ENCODE measurements around the gene FRYL. TPM values are rescaled to one million over a fixed set of nuclear protein-coding genes. Genes with fewer than 3 reads are reported as not detected.
"Not testable (repeated sequence)": the region's sequence is repeated elsewhere in the genome, so short reads cannot be mapped to it uniquely, and the experiment has no call there.

The FRYL gene
- total RNA-seq, 1 donor from 2014 or later, result 190 TPM

DNA sequence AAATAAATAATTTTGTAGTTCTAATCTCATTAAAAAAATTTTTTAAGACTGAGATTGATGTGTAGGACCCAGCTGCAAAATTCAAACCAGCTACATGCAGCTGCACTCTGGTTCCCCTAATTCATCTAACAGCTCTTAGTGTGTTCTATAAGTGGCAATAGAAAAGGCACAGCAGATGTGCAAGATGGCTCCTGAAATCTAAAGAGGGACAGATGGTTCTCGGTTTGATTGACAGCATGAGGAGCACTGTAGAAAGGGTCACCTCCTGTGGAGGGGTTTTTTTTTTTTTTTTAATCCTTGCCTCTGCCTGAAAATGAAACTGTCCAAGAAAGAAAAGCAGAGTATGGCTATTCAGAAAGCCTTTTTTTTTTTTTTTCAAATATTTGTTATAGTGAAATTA is 33.9 kb upstream of the FRYL start:
- peaks cover 6% of the 10 kb centered on the region for H3K27me3 Mint-ChIP-seq (ENCODE audit: unreplicated experiment)
- H3K9me3 Mint-ChIP-seq (ENCODE audit: unreplicated experiment), result peaks cover 8% of the 10 kb centered on the region

DNA sequence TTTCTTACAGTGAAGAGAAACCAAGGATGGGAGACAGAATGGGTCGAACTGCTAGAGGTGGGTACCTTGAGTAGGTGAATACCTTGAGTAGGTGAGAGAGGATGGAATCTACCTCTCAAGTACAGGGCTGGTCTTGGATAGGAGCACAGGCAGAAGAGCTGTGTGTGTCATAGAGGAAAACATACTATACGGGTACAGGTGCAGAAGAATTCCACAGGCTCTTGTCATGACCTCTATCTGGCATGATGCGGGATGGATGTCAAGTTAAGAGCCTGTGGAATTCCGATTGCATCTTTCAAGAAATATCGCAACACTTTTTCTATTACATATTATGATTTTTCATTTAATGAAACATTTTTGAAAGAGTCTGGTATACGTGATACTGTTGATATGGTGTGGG is 32.8 kb upstream of the FRYL start:
- H3K27me3 Mint-ChIP-seq (ENCODE audit: unreplicated experiment), result peaks cover 6% of the 10 kb centered on the region
- peak overlapping the region; percentile 17 for H3K4me3 Mint-ChIP-seq (ENCODE audit: unreplicated experiment)
- H3K9me3 Mint-ChIP-seq (ENCODE audit: unreplicated experiment), result peaks cover 11% of the 10 kb centered on the region
- peaks cover 29% of the 10 kb centered on the region for H3K4me1 Mint-ChIP-seq (ENCODE audit: low read depth, unreplicated experiment)
- H3K36me3 Mint-ChIP-seq (ENCODE audit: unreplicated experiment), result no peaks in the 10 kb centered on the region
- no peak for DNase-seq
- H3K27ac Mint-ChIP-seq (ENCODE audit: unreplicated experiment), result peak overlapping the region; percentile 75
- TF ChIP-seq, protein P1, sequence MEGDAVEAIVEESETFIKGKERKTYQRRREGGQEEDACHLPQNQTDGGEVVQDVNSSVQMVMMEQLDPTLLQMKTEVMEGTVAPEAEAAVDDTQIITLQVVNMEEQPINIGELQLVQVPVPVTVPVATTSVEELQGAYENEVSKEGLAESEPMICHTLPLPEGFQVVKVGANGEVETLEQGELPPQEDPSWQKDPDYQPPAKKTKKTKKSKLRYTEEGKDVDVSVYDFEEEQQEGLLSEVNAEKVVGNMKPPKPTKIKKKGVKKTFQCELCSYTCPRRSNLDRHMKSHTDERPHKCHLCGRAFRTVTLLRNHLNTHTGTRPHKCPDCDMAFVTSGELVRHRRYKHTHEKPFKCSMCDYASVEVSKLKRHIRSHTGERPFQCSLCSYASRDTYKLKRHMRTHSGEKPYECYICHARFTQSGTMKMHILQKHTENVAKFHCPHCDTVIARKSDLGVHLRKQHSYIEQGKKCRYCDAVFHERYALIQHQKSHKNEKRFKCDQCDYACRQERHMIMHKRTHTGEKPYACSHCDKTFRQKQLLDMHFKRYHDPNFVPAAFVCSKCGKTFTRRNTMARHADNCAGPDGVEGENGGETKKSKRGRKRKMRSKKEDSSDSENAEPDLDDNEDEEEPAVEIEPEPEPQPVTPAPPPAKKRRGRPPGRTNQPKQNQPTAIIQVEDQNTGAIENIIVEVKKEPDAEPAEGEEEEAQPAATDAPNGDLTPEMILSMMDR (IDR thresholded peaks at IDR 0.05; ENCODE audit: partially characterized antibody, unreplicated experiment), result no peak

More for the DNA sequence above, 33.9 kb upstream of the FRYL start:
- TF ChIP-seq, protein P1 (IDR thresholded peaks at IDR 0.05; ENCODE audit: partially characterized antibody, unreplicated experiment), result no peak
- peak; percentile 27 for DNase-seq
- Mint-ChIP-seq H3K4me1 (ENCODE audit: low read depth, unreplicated experiment) (peaks cover 35% of the 10 kb centered on the region), H3K27ac (ENCODE audit: unreplicated experiment) (peak overlapping the region; percentile 88), H3K4me3 (ENCODE audit: unreplicated experiment) (no peak overlapping the region), H3K36me3 (ENCODE audit: unreplicated experiment) (no peaks in the 10 kb centered on the region)

DNA sequence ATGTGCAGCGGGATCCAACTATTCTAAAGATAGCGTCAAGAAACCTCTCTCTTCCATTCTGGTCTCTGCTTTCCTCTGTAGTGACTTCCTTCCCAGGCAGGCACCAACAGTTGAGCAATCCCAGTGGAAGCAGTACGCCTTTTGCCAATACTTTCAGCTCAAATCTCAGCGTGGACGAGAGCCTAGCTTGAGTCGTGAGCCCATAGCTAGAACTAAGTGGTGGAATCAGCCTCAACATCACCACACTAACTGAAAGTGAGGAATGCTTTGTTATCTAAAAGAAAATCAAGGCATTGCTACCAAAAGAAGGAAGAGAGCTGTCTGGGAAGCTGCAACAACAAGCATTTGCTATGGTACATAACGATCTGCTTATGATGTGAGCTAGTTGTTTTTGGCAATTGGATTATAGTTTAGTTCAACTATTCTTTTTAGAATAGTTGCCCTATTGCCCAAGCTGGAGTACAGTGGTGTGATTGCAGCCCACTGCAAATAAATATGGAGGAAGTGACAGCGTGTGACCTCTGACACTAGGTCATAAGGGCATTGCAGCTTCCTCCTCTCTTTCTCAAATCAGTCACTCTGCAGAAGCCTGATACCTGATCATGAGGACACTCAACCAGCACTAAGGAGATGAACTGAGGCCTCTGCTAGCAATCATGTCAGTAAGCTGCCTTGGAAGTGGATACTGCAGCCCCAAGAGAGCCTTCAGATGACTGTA is 24.7 kb upstream of the FRYL start:
- Mint-ChIP-seq H3K4me3 (ENCODE audit: unreplicated experiment) (no peak overlapping the region), H3K27me3 (ENCODE audit: unreplicated experiment) (no peaks in the 10 kb centered on the region)

DNA sequence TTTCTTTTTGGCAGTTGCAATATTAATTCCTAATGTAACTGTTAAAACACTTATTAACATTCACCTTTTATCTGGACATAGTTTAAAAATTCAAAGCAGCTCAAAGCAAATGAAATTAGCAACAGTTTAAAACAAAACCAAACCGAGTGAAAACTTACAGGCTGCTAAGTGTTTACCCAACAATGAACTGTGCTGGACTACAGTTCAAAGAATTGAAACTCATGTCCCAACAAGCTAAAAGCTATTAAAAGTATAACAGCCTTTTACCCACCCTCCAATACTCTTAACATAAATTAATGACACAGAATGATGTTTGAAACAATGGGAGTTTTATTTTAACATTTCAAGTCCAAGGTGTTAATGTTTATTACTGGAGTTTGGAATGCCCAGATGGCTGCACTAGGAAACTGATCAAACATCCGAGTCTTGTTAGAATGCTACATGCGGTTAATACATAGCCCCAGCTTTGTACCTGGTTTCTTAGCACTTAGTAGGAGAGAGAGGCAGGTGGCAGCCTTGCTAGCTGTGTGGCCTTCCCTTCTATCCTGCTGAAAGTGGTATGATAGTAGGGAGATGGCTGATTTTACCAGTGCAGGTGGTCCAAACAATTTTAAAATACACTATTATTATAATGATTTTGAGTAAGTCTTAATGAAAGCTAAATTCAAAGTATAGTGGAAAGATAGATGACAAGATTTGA is 21.1 kb upstream of the FRYL start:
- TF ChIP-seq, protein P1 (IDR thresholded peaks at IDR 0.05; ENCODE audit: partially characterized antibody, unreplicated experiment), result no peak
- Mint-ChIP-seq H3K27me3 (ENCODE audit: unreplicated experiment) (peaks cover 2% of the 10 kb centered on the region), H3K36me3 (ENCODE audit: unreplicated experiment) (no peaks in the 10 kb centered on the region), H3K4me1 (ENCODE audit: low read depth, unreplicated experiment) (peaks cover 9% of the 10 kb centered on the region), H3K27ac (ENCODE audit: unreplicated experiment) (no peak overlapping the region), H3K4me3 (ENCODE audit: unreplicated experiment) (no peak overlapping the region), H3K9me3 (ENCODE audit: unreplicated experiment) (no peaks in the 10 kb centered on the region)
- no peak for DNase-seq

More for the DNA sequence above, 24.7 kb upstream of the FRYL start:
- no peak for DNase-seq
- Mint-ChIP-seq H3K36me3 (ENCODE audit: unreplicated experiment) (no peaks in the 10 kb centered on the region), H3K9me3 (ENCODE audit: unreplicated experiment) (peaks cover 2% of the 10 kb centered on the region), H3K27ac (ENCODE audit: unreplicated experiment) (peak overlapping the region; percentile 23), H3K4me1 (ENCODE audit: low read depth, unreplicated experiment) (peaks cover 9% of the 10 kb centered on the region)
- TF ChIP-seq, protein P1 (IDR thresholded peaks at IDR 0.05; ENCODE audit: partially characterized antibody, unreplicated experiment), result no peak

DNA sequence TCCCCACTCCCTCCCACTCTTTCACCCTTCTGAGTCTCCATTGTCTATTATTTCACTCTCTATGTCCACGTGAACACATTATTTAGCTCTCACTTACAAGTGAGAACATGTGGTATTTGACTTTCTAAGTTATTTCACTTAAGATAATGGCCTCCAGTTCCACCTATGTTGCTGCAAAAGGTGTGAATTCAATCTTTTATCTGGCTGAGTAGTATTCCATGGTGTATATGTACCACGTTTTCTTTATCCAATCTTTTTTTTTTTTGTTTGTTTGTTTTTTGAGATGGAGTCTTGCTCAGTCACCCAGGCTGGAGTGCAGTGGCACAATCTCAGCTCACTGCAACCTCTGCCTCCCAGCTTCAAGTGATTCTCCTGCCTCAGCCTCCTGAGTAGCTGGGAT is 20.1 kb upstream of the FRYL start:
- not testable (repeated sequence) for H3K9me3 Mint-ChIP-seq (ENCODE audit: unreplicated experiment); DNase-seq; H3K4me1 Mint-ChIP-seq (ENCODE audit: low read depth, unreplicated experiment); H3K4me3 Mint-ChIP-seq (ENCODE audit: unreplicated experiment); H3K27me3 Mint-ChIP-seq (ENCODE audit: unreplicated experiment); H3K36me3 Mint-ChIP-seq (ENCODE audit: unreplicated experiment); H3K27ac Mint-ChIP-seq (ENCODE audit: unreplicated experiment)

Measured in glutamatergic neuron (in vitro differentiated cells).